Fibroblast of pulmonary artery (primary cell): ENCODE measurements around the gene LIMS2.

Source experiments
- DNase-seq: peaks from one replicate; pipeline ENCODE4 v3.0.0-alpha.2; 2010; ENCODE audit warnings: low read depth
- H3K4me3 ChIP-seq: replicated peaks from 2 replicates; pipeline ENCODE4 v1.5.1; 2011; ENCODE audit warnings: low read depth, mild to moderate bottlenecking, control low read depth, low read length, moderate library complexity
- TF ChIP-seq, protein P1 (sequence below): IDR thresholded peaks from 2 replicates; pipeline ENCODE4 v1.5.1; 2011; ENCODE audit warnings: mild to moderate bottlenecking, control low read depth, low read length, inconsistent platforms; ENCODE audit errors: missing control alignments

The LIMS2 gene

DNA sequence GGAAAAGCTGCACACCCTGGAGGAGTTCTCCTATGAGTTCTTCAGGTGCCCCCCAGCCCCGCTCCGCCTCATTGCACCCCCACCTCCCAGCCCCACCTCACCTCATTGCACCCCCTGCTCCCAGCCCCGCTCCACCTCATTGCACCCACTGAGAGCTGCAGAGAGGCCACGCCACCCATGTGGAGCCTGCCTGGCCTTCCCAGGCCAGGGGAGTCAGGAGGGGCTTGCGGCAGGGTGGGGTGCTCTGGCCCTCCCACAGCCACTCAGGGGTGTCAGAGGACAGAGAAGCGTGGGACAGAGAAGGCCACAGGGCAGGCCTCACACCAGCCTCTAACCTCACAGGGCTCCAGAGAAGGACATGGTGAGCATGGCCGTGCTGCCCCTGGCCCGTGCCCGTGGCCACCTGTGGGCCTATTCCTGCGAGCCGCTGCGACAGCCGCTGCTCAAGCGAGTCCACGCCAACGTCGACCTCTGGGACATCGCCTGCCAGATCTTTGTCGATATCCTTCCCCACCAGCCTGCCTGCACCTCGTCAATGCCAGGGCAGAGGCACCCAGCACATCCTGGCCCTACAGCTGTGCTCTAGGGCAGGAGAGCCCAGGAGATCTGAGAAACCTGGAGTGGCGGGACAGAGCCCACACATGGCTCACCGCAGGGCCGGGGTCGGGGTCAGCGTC is 44.3 kb downstream of the LIMS2 start:
- DNase-seq: no peak
- no peak overlapping the region for H3K4me3 ChIP-seq
- TF ChIP-seq, protein P1, sequence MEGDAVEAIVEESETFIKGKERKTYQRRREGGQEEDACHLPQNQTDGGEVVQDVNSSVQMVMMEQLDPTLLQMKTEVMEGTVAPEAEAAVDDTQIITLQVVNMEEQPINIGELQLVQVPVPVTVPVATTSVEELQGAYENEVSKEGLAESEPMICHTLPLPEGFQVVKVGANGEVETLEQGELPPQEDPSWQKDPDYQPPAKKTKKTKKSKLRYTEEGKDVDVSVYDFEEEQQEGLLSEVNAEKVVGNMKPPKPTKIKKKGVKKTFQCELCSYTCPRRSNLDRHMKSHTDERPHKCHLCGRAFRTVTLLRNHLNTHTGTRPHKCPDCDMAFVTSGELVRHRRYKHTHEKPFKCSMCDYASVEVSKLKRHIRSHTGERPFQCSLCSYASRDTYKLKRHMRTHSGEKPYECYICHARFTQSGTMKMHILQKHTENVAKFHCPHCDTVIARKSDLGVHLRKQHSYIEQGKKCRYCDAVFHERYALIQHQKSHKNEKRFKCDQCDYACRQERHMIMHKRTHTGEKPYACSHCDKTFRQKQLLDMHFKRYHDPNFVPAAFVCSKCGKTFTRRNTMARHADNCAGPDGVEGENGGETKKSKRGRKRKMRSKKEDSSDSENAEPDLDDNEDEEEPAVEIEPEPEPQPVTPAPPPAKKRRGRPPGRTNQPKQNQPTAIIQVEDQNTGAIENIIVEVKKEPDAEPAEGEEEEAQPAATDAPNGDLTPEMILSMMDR: no peak

DNA sequence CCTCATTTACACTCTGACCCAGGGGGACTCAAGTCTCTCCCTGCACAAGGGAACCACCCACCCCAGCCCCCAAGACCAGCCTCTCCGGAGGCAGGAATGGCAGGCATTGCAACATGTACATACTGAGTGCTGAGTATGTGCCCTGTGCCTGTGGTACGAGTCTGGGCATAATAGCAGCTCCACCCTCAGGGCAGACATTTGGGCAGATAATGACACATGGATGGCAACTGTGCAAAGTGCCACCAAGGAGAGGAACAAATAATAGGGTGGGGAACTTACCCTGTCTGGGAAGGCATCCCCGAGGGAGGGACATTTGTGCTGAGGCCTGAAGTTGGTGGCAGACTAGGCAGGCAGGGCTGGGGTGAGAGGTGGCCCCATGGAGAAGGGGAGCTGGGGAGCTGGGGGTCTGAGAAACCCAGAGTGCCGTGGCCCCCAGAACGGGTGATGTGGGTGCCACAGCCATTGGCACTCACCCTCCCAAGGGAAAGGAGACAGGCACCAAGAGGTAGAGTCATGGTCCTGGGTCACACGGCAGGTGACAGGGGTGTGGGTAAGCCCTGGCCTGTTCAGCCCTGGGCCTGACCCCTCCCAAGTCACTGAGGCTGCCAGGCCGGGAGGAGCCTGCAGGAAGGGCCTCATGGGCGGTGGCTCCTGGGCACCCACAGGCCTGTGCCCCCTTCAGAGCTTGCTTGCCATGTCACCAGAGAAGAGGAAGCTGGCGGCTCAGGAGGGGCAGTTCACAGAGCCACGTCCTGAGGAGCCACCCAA is 45.0 kb downstream of the LIMS2 start:
- TF ChIP-seq, protein P1: no peak
- no peak for DNase-seq
- H3K4me3 ChIP-seq: no peak overlapping the region

DNA sequence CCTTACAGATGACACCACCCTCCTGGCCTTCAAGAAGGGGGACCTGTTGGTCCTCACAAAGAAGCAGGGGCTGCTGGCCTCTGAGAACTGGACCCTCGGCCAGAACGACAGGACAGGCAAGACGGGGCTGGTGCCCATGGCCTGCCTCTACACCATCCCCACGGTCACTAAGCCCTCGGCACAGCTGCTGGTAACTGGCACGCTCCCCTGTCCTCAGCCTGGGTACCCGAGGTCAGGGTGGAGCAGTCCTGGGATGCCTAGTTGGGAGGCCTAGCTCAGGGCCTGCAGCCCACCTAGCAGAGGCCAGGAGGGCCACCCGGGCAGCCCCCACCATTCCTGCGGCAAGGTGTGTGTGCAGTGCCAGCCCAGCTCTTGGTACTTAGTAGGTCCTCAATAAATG is 45.7 kb downstream of the LIMS2 start:
- TF ChIP-seq, protein P1: no peak
- DNase-seq: no peak
- no peak overlapping the region for H3K4me3 ChIP-seq

DNA sequence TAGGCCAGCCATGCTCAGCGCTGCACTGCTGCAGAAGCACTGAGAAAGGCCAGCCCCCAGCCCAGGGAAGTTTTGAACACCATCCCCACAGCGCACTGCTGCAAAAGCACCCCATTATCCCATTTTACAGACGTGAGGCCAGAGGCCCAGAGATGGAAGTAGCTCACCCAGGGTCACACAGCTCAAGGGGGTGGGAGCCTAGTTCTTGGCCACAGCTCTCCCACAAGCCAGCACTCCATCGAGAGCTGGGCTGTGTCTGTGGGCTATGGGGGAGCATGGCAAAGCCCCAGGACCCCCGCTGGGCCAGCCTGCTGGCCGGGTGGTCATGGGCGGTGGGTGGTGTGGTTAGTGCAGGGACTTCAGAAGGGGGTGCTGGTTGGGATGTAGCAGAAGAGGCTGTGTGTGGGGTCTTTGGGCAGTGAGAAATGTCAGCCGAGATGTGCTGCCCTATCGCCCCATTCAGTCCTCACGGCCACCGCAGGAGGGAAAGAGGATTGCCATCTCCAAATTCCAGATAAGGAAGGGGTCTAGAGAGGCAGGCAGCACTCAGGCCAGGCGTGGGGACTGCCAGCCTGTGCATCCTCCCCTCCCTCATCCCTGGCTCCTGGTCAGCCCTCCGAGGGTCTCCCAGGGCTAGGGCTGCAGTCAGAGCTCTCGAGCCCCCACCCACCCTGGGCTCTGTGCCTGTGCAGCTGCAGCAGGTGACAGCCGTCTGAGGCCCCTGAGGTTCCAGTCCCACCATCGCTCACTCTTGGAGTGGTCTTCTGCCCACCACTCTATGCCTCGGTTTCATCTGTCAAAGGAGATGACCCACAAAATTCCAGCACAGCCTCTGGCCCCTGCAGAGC is 46.3 kb downstream of the LIMS2 start:
- DNase-seq: no peak
- TF ChIP-seq, protein P1: no peak
- H3K4me3 ChIP-seq: no peak overlapping the region

DNA sequence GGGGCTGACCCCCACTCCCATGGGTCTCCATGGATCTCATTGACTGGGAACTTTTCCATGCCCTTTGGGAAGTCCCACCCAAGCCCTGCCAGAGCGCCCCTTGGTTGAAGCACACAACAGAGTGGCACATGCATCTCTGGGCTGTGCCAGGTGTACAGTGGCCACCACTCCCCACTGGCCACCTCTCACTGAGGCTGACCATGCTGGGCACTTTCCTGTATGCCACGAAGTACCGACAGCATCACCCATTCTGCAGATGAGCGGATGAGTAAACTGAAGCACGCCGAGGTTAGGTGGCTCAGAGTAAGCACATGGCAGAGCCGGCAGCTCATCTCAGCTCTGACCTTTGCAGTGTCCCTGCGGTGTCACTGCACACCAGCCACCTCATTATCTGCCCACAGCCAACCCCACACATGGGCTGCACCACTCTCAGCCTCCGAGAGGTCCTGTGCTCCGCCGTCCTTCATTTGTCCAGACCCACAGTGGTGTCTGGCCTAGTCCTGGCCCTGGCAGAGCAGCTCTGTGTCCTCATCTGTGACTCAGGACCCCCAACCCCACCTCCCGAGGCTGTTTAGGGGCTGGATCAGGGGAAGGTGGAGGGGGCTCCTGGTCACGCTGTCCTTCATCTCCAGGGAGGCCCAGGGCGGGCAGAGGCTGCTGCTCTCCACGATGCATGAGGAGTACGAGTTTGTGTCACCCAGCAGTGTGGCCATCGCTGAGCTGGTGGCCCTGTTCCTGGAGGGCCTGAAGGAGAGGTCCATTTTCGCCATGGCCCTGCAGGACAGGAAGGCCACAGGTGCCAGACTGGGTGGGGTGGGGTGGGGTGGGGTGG is 47.4 kb downstream of the LIMS2 start:
- TF ChIP-seq, protein P1: no peak
- no peak for DNase-seq
- no peak overlapping the region for H3K4me3 ChIP-seq

DNA sequence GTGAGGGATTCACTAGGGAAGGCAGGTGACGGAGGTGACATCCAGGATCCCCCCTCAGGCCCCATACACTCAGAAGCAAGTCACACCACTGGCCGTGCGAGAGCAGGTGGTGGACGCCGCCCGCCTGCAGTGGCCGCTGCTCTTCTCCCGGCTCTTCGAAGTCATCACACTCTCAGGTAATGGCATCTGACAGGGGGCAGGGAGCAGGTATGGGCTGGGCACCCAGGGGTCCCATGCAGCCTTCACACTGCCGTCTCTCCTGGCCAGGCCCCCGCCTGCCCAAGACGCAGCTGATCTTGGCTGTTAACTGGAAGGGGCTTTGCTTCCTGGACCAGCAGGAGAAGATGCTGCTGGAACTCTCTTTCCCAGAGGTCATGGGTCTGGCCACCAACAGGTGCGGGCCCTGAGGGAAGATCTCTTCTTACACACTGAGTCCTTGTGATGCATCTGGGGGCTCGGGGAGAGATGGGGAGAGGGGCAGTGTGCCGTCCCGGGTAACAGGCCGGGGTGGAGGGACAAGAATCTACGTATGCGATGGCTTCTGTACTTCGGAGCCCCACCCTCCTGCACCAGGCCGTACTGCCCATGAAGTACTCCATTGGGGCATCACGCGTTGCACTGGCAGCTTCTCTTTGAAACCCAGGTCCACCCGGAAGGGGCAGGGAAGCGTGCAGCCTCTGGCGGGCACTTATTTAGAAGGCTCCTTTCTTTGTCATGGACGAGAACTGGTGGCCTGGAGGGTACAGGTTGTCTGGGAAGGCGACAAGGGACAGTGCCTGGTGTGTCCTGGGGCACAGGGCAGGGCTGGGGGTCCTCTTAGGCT is 48.2 kb downstream of the LIMS2 start:
- TF ChIP-seq, protein P1: no peak
- DNase-seq: no peak
- H3K4me3 ChIP-seq: no peak overlapping the region
